HL-60/S4 treated with retinoic acid at 250 ng/mL for 4 days and 3 days (cell line): ENCODE data around the gene RHOV.
"Not testable (repeated sequence)": the region's sequence is repeated elsewhere in the genome, so short reads cannot be mapped to it uniquely, and the experiment has no call there.

Source experiments
- in situ Hi-C: fragments of 300-500 bp; cut with MboI; formaldehyde crosslinking; loops from 2 replicates; pipeline ENCODE4 v1.7.0; 2022; ENCODE audit warnings: low sequenced_read_pairs

Gene RHOV

DNA sequence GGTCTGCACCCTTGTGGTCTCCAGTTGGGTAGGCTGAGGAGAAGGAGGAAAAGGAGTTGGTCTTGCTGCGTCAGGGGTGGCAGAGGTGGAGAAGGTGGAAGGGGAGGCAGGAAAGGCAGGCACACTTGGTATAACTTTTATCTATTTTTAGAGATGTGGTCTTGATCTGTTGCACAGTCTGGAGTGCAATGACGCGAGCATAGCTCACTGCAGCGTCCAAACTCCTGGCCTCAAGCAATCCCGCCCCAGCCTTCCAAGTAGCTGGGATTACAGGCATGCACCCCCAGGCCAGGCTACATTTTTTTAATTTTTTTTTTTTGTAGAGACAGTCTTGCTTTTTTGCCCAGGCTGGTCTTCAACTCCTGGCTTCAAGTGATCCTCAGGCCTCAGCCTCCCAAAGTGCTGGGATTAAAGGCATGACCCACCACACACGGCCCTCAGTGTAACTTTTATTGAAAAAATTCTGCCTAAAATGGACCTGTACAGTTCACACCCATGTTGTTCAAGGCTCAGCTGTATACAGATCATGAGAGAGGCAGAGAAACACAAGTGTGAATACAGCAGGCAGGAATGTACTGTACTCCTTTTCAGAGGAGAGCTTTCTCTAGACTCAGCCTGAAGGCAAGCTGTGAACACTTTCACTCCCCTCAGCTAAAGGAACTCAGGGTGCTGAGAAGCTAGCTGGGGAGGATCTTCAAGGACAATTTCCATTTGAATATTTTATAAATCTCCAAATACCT is 2.1 kb upstream of the RHOV start:
- in situ Hi-C loops: no loop called here

DNA sequence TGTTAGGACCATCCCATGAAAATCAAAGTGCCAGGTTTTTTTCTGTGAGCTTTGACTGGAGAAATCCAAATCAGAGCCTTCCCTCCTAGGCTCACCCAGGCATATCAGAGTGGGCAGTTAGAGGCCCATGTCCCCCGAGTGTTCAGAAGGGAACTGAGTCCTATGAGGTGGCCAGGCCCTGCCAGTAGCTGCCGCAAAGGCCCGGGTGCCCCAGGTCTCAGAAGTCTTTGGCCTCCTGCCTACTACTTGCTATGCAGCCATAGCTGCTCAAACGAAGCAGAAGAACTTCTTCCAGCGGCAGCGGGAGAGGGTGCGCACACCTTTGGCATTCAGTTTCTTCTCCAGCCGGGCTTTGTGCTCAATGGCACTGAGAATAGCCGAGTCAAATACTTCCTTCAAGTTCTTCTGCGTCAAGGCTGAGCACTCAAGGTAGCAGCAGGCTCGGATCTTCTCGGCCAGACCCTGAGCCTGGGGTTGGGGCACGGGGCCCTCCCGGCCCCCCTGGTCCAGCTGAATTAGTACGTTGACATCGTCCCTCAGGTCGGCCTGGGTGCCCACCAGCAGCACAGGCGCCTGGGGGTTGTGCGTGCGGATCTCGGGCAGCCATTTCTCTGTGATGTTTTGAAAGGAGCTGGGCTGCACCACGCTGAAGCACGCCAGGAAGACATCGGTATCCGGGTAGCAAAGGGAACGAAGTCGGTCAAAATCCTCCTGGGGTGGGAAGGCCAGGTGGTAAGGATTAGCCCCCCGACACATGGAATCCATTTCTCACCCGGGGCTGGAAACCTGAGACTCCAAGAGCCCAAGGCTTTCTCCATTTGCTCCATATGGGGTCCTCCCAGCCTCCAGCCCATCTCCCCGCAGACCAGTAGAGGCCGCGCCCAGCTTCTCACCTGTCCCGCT is 992 bp downstream of the RHOV start:
- in situ Hi-C loops: no loop called here

DNA sequence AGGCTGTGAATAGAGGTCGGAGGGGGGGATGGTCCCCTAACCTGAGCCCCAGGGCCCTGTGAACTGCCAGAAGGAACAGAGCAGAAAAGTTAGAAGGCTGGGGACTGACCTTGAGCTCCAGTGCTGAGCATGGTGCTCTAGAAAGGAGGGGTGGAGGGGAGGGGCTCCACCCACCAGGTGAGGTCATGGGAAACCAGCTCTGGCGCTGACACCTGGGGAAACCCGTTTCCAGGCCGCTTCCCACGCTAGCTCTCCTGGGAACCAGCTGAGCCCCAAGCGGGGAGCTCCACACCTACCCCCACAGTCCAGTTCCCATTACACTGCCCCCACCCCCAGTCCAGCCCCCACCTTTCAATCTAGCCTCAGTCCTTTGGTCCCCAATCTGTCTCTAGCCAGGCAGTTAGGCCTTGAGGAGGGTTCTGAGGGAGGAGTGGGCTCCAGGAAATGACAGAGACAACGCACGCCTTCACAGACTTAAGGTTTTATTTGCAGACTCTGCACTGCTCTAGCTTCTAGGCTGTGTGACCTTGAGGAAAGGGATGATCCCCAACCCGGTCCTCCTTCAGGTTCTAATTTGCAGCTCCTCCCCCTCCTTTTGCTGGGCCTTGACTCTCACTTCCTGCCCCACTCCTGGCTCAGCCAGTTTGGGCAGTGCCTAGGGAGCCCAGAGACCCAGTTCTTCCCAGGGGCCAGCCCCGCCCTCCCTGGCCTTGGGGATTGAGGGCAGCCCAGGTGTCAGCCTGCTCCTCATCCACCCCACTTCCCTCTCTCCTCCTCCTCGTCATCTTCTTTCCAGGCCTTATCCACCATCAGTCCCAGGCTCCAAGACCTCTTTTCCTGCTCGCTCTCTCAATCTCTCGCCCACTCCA is 2.1 kb downstream of the RHOV start:
- in situ Hi-C loops: no loop called here

DNA sequence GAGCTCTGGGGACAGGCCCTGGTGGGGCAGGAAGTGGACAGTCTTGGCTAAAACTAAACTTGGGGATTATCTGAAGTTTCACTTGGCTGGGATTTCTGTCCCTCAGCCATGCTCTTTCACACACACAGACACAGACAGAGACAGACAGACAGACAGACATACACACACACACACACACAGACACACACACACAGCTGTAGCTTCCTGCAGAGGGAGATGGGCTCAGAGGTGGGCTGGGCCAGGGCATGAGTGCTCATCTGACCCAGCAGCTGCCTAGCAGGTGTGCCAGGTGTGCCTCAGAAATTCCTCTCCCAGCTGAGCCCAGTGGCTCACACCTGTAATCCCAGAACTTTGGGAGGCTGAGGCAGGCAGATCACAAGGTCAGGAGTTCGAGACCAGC is 3.3 kb downstream of the RHOV start:
- in situ Hi-C loops: no loop called here

DNA sequence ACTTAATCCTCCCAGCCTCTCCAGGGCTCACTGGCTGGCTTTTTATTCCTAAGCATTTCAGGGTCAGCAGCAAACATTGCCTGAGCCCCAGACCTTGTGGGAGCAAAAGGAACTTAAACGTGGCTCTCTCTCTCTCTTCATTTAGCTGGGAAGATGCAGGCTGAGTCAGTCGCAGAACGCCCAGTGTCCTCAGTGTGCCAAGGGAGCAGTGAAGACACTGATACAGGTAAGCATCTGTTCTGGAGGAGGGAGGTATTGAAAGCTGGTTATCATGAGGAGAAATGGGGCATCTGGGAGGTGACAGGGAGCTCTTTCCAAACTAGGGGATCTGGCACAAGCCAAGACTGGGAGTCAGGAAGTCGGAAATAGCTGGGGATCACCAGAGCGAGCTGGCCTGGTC is 4.3 kb downstream of the RHOV start:
- in situ Hi-C loops: no loop called here

DNA sequence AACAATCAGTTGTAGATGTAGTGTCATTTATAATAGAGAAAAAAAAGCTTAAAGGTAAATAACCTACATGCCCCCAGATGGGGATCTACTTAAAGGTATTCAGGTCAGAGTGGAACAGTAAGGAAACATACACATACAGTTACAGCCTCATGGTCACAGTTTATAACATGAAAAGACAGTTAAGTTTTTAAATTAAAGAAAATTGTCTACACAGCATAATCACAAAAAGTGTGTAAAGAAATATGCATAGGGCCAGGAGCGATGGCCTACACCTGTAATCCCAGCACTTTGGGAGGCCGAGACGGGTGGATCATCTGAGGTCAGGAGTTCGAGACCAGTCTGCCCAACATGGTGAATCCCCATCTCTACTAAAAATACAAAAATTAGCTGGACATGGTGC is 6.8 kb downstream of the RHOV start:
- in situ Hi-C loops: no loop called here

DNA sequence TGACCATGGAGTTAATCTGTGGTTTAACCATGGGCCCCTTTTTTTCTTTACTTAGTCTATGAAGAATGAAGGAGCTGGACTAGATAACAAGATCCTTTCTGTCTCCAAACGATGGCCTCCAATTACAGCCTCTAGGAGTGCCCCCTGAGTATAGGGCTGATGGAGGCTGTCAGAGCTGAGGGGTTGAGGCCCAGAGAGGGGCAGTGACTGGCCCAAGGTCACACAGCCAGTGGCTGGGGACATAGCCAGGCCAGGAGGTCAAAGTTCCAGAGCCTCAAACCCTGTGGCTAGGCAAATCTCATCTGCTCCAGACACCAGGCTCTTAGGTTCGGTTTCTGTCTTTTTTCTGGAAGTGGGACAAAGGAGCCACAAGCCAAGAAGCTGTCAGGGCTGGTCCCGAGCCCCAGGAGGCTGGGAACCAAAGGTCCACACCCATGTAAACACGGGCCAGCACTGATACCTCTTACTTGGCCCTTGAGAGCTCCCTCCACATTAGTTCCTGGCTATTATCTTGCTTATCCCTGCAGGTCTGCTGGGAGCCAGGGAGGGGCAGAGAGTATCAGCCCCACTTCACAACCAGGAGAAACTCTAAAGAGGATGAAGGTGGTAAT is 10.3 kb downstream of the RHOV start:
- in situ Hi-C loops: no loop called here

DNA sequence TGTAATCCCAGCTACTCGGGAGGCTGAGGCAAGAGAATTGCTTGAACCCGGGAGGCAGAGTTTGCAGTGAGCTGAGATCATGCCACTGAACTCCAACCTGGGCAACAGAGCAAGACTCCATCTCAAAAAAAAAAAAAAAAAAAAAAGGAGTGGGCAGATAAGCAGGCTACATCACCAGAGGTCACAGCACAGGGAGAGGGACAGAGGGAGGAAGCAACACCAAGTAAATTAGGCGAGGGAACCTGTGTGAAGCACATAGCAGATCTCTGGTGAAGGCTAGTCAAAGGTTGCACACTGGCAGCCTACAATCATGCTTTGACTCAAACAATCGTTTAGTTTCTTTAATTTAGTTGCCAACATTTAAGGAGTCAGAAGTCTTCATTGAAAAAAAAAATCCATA is 12.9 kb downstream of the RHOV start:
- in situ Hi-C loops: not testable (repeated sequence)

DNA sequence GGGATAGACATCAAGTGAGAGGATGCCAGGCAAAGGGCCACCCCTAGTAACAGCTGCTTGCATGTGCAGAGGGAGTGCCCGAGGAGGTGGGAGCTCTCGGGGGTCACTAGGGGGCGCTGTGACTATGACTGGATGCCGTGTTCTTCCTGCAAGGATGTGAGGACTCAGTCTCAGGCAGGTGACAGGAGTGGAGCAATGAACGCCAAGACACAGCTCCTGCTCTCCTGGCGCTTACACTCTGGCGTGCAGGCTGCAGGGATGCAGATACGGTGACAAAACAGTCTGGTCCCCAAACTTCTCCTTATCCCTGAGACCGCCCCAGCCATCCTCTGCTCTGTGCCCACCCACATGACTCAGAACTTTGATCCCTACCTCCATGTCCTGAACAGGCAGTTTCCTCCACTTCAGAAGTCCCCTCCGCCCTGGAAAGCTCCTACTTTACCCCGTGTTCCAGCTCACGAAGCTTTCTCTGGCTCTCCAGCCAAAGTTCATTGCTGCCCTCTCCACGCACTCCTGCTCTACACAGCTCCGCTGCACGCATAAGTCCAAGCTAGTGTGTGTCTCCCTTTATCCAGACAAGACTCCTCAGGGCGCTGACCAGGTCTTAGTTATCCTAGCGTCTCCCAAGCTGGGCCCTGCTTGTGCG is 14.7 kb downstream of the RHOV start:
- in situ Hi-C loops: no loop called here

DNA sequence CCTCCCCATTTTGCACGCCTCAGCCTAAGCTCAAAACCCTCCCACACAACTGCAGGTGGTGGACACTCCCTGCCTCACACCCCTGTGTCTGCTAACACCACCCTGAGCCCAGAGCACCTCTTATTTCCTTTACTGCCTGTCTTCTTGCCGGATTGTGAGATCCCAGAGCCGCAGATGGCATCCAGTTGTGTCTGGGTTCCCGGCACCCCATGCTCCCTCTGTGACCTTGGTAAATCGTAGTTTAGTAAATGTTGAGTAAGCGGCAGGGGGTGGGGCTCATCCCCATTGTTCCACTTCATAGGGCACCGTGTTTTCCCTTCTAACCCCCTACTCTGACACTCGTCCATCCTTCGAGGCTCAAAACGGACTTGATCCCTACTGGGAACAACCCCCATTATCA is 15.3 kb downstream of the RHOV start:
- in situ Hi-C loops: no loop called here

DNA sequence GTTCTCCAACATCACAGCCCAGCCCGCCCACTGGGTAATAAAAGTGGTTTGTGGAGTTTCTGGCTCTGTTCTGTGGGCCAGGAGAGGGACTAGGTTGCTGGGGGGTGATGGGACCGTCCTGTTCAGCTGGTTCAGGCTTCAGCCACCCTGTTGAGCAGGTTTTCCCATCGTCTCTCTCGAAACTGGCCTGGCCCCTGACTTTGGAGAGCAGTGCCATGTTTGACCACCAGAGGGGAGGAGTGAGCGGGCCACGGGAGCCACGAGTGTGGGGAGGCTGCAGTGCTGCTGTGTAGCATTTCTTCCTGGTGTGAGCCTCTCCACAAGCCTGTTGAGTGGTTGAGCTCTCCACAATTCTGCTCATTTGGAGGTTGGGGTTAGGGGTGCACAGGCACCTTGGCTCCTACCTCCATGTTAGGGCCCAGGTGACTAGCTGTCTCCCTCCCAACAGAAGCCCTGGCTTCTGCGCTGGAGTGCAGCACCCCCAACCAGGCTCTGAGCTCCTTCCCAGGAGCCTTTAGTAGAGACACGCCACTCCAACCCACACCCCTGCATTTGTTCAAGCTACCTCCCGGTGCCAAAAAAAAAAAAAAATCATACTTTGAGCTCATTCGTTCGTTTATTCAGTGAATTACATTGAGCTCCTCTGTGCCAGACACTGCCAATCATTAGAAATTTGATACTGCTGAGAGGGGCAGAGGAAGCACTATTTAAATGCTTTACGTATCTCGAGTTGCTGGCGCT is 16.3 kb downstream of the RHOV start:
- in situ Hi-C loops: no loop called here

DNA sequence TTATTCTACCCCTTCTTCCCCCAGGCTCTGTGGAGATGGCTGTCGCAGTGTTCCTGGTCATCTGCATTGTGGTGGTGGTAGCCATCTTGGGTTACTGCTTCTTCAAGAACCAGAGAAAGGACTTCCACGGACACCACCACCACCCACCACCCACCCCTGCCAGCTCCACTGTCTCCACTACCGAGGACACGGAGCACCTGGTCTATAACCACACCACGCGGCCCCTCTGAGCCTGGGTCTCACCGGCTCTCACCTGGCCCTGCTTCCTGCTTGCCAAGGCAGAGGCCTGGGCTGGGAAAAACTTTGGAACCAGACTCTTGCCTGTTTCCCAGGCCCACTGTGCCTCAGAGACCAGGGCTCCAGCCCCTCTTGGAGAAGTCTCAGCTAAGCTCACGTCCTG is 17.3 kb downstream of the RHOV start:
- in situ Hi-C loops: no loop called here

DNA sequence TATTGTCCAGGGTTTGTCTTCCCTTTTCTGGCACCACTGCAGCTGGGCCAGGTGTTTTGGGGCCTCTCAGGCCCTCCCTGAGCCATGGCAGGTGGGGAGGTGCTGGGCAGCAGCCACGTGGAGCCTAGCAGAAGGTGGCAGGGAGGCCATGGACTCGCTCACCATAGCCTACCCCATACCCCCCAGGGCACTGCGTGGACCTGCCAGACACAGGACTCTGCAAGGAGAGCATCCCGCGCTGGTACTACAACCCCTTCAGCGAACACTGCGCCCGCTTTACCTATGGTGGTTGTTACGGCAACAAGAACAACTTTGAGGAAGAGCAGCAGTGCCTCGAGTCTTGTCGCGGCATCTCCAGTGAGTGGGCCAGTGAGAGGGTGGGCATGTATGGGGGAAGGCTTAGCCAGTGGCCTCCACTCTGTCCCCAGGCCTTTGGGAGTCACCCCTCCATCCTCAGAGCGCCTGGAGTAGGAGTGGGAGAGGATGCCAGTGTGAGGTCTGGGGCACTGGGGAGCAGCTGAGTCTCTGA is 18.3 kb downstream of the RHOV start:
- in situ Hi-C loops: no loop called here

DNA sequence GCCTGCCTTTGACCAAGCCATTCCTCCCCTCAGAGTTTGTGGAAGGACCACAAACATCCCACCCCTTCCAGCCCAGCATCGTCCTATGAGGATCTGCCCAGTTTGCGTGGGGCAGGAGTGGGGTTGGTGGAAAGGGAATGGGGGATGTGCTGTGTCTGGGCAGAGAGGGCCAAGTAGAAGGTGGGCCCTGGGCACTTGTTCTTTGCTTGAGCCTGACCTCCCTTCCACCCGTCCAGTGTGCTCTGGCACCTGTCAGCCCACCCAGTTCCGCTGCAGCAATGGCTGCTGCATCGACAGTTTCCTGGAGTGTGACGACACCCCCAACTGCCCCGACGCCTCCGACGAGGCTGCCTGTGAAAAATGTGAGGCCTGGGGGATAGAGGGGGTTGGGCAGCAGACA is 19.9 kb downstream of the RHOV start:
- in situ Hi-C loops: no loop called here

DNA sequence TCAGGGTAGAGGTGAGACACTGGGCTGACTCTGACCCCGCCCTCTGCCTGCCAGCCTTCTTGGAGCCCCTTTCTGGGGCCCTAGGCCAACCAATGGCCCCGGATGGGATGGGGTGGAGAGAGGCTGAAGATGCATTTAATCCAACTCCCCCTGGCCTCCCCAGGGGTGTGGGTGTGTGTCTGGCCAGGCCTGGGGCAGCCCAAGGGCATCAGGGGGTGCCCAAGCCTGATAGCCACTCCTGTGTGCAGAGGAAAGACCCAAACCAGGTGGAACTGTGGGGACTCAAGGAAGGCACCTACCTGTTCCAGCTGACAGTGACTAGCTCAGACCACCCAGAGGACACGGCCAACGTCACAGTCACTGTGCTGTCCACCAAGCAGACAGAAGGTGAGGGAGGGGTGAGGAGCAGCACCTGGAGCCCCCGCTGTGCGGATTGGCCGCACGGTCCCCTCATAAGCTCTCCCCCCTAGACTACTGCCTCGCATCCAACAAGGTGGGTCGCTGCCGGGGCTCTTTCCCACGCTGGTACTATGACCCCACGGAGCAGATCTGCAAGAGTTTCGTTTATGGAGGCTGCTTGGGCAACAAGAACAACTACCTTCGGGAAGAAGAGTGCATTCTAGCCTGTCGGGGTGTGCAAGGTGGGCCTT is 20.7 kb downstream of the RHOV start:
- in situ Hi-C loops: no loop called here

DNA sequence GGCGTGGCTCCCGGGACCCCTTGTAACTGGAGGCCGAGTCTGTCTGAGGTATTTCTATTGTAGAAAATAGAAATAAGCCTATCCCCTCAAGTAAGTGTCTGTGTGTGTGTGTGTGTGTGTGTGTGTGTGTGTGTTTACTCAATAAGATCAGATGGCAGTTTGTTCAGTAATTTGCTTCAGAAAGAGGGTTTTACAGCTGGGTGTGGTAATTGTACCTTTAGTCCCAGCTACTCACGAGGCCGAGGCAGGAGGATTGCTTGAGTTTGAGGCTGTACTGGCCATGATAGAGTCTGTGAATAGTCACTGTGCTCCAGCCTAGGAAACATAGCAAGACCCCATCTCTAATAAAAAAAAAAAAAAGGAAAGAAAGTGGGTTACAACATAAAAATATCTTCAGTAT is 21.5 kb downstream of the RHOV start:
- in situ Hi-C loops: no loop called here

DNA sequence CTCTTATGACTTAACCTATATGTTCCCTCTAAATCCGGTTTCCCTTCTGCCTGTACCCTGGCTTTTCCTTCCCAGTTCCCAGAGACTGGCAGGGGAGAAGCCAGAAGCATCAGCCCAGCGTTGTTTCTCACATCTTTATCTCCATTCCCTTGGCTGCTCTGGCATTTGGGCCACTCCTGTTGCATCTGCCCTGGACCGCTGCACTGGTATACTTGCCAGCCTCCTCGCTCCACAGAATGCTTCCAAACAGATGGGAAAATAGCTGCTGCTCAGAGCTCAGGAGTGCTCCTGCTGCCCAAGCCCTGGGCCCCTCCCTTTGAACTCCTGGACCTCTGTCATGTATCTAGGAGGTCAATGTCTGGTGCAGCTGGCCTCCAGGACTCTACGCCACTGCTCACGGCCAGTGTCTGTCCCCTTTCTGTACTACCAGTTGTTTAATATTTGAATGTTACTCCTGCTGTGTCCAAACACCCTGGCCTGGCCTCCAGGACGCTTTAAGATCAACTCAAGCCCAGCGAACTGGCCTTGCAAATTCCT is 23.4 kb downstream of the RHOV start:
- in situ Hi-C loops: no loop called here

DNA sequence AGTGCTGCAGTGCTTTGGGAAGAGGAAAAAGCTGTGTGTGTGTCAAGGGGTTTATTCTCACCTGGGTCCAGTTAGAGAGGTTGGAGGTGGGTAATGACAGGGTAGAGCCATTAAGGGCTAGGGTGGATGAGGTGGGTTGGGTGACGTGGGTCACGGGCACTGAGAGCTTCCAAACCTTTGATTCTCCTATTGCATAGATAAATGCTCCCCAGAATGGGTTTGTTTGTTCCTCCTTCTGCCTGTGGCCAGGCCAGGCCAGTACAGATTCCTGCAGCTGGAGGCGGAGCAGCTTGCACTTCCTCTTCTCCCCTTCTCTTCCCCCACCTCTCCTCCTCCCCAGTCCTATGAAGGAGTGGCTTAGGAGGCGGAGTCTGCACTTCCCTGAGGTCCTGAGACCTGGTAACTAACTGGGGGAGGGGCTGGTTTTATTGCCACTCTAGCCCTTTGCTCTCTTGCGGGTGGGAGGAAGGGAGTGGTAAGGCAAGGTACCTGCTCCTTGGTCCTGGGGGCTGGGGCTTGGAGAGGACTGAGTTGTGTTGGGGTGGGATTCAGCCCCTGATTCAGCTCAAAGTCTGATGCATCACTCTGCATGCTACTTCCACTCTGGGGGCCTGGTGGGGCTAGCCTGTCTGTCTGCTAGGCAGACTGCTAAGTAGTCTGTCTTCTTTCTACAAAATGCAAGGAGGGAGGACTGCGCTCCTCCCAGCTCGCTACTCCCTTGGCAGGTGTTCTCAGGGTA is 26.6 kb downstream of the RHOV start:
- in situ Hi-C loops: no loop called here
